ENCODE data around the gene SLC26A11. TPM values are rescaled to one million over a fixed set of nuclear protein-coding genes. Genes with fewer than 3 reads are reported as not detected.

The SLC26A11 gene
- polyA plus RNA-seq, 4 donors: 18.5 to 34.9 (median 21.7) TPM

GRCh38 chr17:80277751-80278671, 57.8 kb downstream of the SLC26A11 start:
- DNase-seq (ENCODE audit: low read depth in 4 of 4, low spot score in 3 of 4): no peak

- DNase-seq (ENCODE audit: low read depth in 4 of 4, low spot score in 3 of 4): no peak
These were observed 59.7 kb downstream of the SLC26A11 start for GRCh38 chr17:80279895-80280294.

GRCh38 chr17:80281516-80281915, 61.3 kb downstream of the SLC26A11 start:
- no peak for DNase-seq (ENCODE audit: low read depth in 4 of 4, low spot score in 3 of 4)

- no peak for DNase-seq (ENCODE audit: low read depth in 4 of 4, low spot score in 3 of 4)
These were observed 63.1 kb downstream of the SLC26A11 start for GRCh38 chr17:80283116-80283852.

GRCh38 chr17:80284631-80285030, 64.4 kb downstream of the SLC26A11 start:
- no peak for DNase-seq (ENCODE audit: low read depth in 4 of 4, low spot score in 3 of 4)

- no peak for DNase-seq (ENCODE audit: low read depth in 4 of 4, low spot score in 3 of 4)
These were observed 65.2 kb downstream of the SLC26A11 start for GRCh38 chr17:80285237-80285920.

- no peak for DNase-seq (ENCODE audit: low read depth in 4 of 4, low spot score in 3 of 4)
These were observed 66.4 kb downstream of the SLC26A11 start for GRCh38 chr17:80286638-80286960.

- DNase-seq (ENCODE audit: low read depth in 4 of 4, low spot score in 3 of 4): no peak
These were observed 66.8 kb downstream of the SLC26A11 start for GRCh38 chr17:80287038-80287437.

GRCh38 chr17:80287806-80288567, 67.8 kb downstream of the SLC26A11 start:
- no peak for DNase-seq (ENCODE audit: low read depth in 4 of 4, low spot score in 3 of 4)

GRCh38 chr17:80289616-80290015, 69.4 kb downstream of the SLC26A11 start:
- DNase-seq (ENCODE audit: low read depth in 4 of 4, low spot score in 3 of 4): no peak

GRCh38 chr17:80290156-80290555, 69.9 kb downstream of the SLC26A11 start:
- no peak for DNase-seq (ENCODE audit: low read depth in 4 of 4, low spot score in 3 of 4)

- no peak for DNase-seq (ENCODE audit: low read depth in 4 of 4, low spot score in 3 of 4)
These were observed 71.0 kb downstream of the SLC26A11 start for GRCh38 chr17:80291260-80291659.

GRCh38 chr17:80291691-80292487, 71.7 kb downstream of the SLC26A11 start:
- DNase-seq (ENCODE audit: low read depth in 4 of 4, low spot score in 3 of 4): no peak

GRCh38 chr17:80292521-80292971, 72.3 kb downstream of the SLC26A11 start:
- peak in 2 of 4 donors; percentile 12 to 24 for DNase-seq (ENCODE audit: low read depth in 4 of 4, low spot score in 3 of 4)

- no peak for DNase-seq (ENCODE audit: low read depth in 4 of 4, low spot score in 3 of 4)
These were observed 74.0 kb downstream of the SLC26A11 start for GRCh38 chr17:80294210-80294609.

GRCh38 chr17:80294653-80295052, 74.4 kb downstream of the SLC26A11 start:
- DNase-seq (ENCODE audit: low read depth in 4 of 4, low spot score in 3 of 4): no peak

- DNase-seq (ENCODE audit: low read depth in 4 of 4, low spot score in 3 of 4): no peak
These were observed 74.9 kb downstream of the SLC26A11 start for GRCh38 chr17:80295146-80295545.

GRCh38 chr17:80295559-80295958, 75.3 kb downstream of the SLC26A11 start:
- no peak for DNase-seq (ENCODE audit: low read depth in 4 of 4, low spot score in 3 of 4)

GRCh38 chr17:80296221-80296620, 76.0 kb downstream of the SLC26A11 start:
- DNase-seq (ENCODE audit: low read depth in 4 of 4, low spot score in 3 of 4): no peak

Measured in left renal pelvis (tissue), 4 donors.